HG02763 (cell line): ENCODE results near the gene ZNF750.
"Not testable (repeated sequence)": the region's sequence is repeated elsewhere in the genome, so short reads cannot be mapped to it uniquely, and the experiment has no call there.

ENCODE experiments used
- ATAC-seq: cut with Tn5 transposase; IDR thresholded peaks from one replicate; pipeline ENCODE4 v1.9.1; 2021; ENCODE audit warnings: mild to moderate bottlenecking, moderate library complexity; ENCODE audit not compliant: unreplicated experiment

ZNF750 gene

DNA sequence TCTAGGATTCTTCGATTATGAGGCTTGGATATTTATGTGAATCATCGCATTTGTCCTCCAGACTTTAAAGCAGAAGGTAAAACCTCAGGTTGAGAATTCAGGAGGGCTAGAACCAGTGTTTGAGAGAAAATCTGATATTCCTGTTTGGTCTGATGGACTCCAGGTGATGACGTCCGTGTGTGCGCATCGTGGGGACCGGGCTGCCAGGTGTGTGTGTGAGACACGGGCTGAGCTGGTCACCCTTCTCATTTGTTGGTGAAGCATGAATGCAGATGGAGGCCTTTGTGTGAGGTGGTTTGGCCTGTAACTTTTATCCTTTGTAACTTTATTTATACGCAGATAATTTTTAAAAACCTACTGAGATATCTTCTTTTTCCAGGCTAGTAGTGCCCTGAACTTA lies 42.8 kb downstream of the ZNF750 start:
- ATAC-seq: no peak

DNA sequence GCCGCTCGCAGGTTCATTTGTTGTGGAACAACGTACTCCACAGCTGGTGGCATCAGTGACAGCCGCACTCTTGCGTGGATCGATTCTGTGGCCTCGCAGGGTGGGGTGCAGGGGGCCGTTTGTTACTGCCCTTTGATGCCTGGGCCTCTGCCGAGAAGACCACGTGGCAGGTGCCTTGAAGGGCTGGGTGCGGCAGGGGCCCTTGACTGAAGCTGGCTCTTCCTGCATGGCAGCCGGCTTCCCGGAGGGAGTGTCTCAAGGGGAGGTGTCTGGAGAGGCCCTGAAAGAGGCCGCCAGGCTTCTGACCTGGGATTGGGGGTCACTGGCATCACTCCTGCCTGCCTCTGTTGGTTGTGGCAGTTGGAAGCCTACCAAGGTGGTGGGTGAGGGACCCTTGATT lies 44.2 kb downstream of the ZNF750 start:
- no peak for ATAC-seq

- ATAC-seq: no peak
Measured at GRCh38 chr17:82794781-82795482, 44.9 kb downstream of the ZNF750 start.

GRCh38 chr17:82793974-82794630 lies 45.7 kb downstream of the ZNF750 start:
- no peak for ATAC-seq

DNA sequence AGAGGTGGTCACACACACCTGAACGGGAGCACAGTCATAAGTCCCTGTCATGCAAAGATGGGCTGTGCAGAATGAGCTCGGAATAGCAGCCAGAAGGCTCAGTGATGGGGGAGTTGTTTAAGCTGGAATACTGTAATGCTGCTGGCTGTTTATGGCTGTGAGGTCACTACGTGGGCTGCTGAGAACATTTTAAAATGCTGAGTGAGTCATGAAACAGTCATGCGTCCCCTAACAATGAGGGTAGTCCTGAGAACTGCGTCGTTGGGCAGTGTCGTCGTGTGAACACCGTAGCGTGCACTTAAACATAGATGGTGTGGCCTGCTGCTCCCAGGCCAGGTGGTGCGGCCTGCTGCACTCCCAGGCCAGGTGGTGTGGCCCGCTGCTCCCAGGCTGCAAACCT lies 48.3 kb downstream of the ZNF750 start:
- ATAC-seq: no peak

- ATAC-seq: no peak
Measured at GRCh38 chr17:82790391-82790790, 49.4 kb downstream of the ZNF750 start.

GRCh38 chr17:82789806-82790205 lies 50.0 kb downstream of the ZNF750 start:
- no peak for ATAC-seq

DNA sequence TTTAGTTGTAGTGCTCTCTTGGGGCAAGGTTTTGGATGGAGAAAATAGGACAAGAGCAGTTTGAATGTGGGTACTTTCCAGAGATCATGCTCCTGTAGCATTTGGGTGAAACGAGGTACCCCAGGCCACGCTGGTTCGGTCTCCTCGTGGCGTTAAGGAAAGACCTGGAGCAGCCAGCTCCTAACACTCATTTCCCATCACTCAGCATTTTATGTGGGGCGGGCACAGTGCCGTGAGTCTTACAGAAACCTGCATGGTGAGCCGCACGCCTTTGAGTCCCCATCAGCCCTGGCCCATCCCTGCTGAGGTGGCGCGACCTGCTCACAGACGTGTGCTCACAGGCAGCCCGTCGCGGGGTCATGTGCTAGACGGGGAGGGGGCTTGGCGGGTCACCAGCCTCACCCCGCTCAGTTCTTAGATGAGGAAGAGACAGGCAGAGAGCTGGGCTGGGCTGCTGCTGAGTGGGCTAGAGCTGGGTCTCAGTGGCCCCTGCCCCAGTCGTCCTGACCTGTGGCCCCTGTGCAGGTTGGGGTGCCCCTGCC lies 50.7 kb downstream of the ZNF750 start:
- no peak for ATAC-seq

GRCh38 chr17:82788206-82789001 lies 51.4 kb downstream of the ZNF750 start:
- ATAC-seq: no peak

- ATAC-seq: no peak
Measured at GRCh38 chr17:82787081-82787848, 52.6 kb downstream of the ZNF750 start.

- ATAC-seq: no peak
Measured at GRCh38 chr17:82786427-82786826, 53.4 kb downstream of the ZNF750 start.

DNA sequence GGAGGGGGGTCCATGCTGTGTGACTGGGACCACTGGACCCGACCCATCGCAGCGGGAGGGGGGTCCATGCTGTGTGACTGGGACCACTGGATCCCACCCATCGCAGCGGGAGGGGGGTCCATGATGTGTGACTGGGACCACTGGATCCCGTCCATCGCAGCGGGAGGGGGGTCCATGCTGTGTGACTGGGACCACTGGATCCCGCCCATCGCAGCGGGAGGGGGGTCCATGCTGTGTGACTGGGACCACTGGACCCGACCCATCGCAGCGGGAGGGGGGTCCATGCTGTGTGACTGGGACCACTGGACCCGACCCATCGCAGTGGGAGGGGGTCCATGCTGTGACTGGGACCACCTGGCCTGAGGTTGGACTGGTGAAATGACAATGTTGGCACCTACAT lies 54.2 kb downstream of the ZNF750 start:
- ATAC-seq: not testable (repeated sequence)

- no peak for ATAC-seq
Measured at GRCh38 chr17:82783498-82783897, 56.3 kb downstream of the ZNF750 start.

DNA sequence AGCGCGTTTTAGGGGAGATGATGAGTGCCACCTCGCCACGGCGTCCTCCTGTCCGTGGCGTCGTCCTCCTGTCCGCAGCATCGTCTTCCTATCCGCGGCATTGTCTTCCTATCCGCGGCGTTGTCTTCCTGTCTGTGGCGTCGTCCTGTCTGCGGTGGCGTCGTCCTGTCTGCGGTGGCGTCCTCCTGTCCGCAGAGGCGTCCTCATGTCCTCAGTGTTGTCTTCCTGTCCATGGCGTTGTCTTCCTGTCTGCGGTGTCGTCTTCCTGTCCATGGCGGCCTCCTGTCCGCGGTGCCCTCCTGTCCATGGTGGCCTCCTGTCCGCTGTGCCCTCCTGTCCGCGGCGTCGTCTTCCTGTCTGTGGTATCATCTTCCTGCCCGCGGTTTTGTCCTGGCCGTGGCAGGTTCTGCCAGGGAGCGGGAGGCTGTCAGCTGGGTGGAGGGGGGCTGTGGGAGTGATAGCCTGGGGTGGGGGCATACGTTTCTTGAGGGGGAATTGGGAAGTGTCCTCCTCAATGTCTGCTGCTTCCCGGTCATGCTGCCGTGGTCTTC lies 57.1 kb downstream of the ZNF750 start:
- ATAC-seq: no peak

GRCh38 chr17:82781894-82782274 lies 57.9 kb downstream of the ZNF750 start:
- peak; percentile 53 for ATAC-seq

GRCh38 chr17:82780971-82781893 lies 58.6 kb downstream of the ZNF750 start:
- ATAC-seq: no peak

GRCh38 chr17:82780195-82780594 lies 59.6 kb downstream of the ZNF750 start:
- ATAC-seq: no peak

- ATAC-seq: no peak
Measured at GRCh38 chr17:82779541-82779940, 60.3 kb downstream of the ZNF750 start.
